Fibroblast of skin of left biceps (primary cell): Measurements from ENCODE around the gene NDST1.

ENCODE experiments used
- DNase-seq, 2 experiments: peaks; one replicate each; pipeline ENCODE4 v3.0.0-alpha.2; 2013; ENCODE audit warnings: low read depth in 2 of 2

NDST1 gene

DNA sequence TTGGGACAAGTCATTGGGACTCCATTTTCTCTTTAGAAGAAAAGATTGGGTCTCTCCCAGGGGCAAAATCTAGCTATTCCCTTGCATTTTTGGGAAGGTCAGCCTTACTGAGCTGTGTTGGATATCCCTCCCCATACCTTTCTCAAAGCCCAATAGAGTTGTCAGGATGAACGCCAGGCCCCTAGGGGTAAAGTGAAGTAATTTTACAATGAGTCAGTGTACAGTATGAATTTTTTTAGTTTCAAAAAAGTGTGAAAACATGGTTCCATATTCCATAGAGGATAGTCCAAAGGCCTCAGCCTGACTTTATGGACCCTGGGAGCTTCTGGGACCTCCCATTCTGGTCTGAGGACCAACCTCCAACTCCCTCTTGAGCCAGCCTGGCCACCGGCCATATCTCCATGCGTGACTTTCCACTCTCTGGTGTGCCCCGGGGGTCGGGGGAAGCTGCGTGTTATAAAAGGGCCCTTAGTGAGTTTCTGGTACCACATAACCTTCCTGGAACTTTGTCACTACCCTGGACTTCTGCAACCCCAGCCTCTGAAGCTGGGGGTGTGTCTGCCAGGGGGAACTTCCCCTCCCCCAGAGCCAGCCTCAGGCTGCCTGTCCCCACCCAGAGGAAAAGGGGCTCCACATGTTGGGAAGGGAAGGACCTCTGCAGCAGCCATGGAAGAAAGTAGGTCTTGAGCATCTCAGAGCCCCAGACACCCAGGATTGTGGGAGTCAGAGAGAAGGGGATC, 80.1 kb downstream of the NDST1 start:
- peak in 1 of 2 experiments; percentile 24 for DNase-seq

GRCh38 chr5:150588596-150588890, 80.6 kb downstream of the NDST1 start:
- DNase-seq: no peak

GRCh38 chr5:150589862-150590601, 82.1 kb downstream of the NDST1 start:
- peak; percentile 31 to 36 for DNase-seq

- no peak for DNase-seq
Observed at GRCh38 chr5:150590979-150591695, 83.2 kb downstream of the NDST1 start.

GRCh38 chr5:150593593-150593992, 85.7 kb downstream of the NDST1 start:
- no peak for DNase-seq

- no peak for DNase-seq
Observed at GRCh38 chr5:150593996-150594395, 86.1 kb downstream of the NDST1 start.

DNA sequence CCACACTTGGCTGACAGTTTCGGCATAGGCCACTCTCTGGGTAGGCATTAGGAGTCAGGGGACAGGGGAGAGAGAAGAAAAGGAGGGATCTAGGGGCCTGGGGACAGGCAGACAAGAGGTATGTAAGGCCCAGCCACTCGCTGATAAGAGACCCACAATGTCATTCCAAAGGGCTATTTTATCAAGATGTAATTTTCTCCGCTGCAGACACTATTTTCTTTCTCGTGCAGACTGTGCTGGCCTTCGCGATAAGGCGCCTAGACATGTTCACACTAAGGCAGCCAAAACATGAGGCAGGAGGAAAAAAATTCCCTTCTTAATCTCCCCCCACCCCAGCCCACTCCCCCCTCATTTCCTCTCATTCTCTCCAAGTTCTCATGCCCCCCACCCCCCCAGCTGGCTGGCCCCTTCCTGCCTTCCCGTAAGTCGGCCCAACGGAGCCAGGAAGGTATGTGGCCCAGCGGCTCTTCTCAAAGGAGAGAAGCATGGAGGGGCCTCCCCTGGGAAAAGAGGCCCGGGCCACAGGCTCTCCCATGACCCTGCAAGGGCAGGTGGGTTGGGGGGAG, 87.6 kb downstream of the NDST1 start:
- peak; percentile 45 for DNase-seq

DNA sequence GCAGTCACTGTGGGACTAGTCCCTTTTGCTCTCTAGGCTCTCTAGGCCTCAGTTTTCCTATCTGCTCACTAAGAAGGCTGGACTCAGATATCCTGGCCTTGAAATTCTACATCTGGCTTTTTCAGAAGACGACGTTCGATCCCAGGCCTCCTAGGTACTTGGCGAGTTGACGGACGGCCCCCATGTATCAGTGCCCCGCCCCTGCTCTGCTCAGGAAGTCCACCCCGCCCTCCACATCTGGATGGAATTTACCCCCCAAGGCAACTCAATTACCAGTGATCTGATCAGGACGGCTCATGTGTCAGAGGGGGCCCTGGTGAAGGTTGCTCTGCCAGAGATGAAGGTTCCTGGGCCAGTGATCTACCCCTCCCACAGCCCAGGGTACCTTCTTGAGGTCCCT, 88.4 kb downstream of the NDST1 start:
- peak; percentile 39 to 42 for DNase-seq

DNA sequence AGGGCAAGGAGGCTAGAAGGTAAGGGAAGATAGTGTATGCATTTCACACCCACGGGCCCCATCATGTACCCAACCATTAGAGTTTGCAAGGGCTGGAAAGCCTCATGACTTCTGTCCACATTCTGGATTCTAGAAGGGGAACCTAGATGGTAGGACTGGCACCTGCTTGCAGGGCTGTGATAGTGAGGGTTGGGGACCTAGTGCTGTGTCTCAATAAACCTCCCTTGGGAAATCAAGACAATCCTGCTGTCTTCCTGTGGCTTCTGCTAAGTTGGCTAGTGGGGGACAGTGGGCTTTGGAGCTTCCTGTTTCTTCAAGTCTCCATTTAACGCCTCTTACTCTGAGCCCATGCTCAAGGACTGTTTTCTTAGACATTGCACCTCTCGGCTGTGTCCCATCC, 88.9 kb downstream of the NDST1 start:
- DNase-seq: no peak

GRCh38 chr5:150598006-150598405, 90.1 kb downstream of the NDST1 start:
- DNase-seq: no peak

GRCh38 chr5:150598821-150599273, 90.9 kb downstream of the NDST1 start:
- DNase-seq: no peak

GRCh38 chr5:150599281-150599680, 91.3 kb downstream of the NDST1 start:
- no peak for DNase-seq

DNA sequence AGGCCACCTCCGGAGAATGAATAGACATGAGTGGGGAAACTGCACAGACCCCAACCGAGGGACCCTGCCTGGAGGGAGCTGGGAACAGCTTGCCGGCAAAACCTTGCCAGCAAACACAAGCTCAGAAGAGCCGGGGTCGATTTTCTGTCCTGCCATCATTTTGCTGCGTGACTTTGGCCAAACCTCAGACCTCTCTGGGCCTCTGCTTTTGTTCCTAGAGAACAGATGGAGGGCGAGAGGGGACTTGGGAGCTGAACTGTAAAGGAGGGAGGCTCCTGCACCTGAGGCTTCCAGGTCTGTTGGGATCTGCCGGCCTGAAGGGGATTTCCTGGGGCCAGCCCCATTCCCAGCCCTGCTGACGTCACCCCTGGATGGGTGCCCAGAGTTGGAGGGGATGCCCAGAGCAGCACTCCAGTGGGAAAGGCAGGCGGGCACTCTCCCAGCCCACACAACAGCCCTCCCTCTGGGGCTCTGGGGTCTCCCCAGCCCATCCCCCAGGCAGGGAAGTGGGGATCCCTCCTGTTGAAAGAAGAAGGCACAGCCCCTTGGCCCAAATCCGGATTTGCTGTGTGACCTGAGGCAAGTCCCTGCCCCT, 92.1 kb downstream of the NDST1 start:
- DNase-seq: no peak

- DNase-seq: no peak
Observed at GRCh38 chr5:150600616-150601490, 92.9 kb downstream of the NDST1 start.

DNA sequence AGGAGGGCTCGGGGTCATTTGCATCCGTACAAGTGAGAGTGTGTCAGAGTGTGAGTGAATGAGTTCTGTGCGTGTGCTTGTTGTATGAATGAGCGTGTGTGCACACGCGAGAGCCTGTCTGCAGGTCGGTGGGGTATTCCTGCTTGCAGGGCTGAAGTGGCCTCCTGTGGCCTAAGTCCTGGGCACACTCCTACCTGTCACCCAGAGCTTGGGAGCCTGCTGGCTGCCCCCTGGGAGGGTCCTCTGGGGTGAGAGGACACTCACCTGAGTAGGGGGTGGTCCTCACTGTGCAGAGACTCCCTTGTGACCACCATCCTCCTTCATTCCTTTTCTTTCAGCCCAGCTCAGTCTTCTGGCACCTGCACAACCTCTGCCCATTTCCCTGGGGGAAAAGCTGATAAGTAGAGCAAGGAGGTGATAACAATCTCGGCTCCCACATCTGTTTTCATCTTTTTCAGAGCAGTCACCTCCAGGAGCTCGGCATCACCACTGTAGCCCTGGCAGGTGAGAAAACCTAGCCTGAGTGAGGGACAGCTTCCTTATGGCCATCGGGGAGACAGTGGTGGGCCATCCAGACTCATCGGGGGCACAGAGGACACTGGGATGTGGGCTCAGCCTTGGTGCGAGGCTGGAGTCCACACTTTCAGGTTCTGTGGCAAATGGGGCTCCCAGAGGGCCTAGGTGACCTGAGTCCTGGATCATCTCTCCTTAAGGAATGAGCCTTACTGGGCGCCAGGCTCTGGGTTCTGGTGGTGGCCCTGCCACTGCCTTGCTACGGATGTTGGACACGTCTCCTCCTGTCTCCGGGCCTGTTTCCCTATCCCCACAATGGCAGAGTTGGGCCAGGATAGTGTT, 93.8 kb downstream of the NDST1 start:
- no peak for DNase-seq

- DNase-seq: no peak
Observed at GRCh38 chr5:150603052-150603451, 95.1 kb downstream of the NDST1 start.

GRCh38 chr5:150603491-150603890, 95.6 kb downstream of the NDST1 start:
- no peak for DNase-seq

DNA sequence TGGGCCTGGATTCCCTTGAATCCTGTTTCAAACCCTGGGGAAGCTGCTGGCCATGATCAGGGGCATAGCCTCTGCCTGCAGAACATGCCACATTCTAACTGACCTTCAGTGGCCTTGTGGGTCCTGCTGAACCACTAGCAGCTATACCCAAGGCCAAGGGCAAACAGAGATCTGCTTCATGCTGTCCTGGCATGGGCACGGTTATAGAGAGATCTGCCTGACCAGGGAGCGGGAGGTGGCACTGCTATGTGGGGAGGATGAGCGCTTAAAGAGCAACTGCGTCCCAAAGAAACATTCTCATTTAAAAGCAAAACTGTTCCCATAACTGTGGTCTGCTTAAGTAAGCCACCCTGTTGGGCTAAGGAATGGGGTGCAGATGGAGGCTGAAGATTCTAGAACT, 96.1 kb downstream of the NDST1 start:
- no peak for DNase-seq

DNA sequence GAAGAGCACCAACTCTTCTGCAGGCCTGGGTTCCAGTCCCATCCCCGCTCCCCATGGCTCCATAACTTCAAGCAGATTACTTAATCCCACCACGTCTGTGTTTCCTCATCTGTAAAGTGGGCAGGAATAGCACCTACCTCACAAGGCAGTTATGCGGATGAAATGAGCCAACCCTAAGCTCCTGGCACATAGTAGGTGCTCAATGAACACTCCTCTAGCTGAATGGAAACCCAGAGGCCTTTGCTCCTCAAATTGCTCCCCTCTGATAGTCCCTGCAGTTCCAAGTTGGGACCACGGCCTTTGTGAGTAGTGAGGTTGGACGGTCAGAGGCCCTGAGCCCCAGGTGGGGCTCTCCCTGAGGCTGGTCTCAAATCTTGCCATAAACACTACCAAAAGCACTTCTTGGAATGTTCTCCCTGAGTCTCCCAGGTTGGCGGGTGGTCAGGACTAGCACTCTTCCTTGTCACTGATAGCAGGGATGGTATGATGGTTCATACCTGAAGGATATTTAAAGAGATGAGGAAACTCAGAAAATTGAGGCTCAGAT, 97.0 kb downstream of the NDST1 start:
- no peak for DNase-seq

DNA sequence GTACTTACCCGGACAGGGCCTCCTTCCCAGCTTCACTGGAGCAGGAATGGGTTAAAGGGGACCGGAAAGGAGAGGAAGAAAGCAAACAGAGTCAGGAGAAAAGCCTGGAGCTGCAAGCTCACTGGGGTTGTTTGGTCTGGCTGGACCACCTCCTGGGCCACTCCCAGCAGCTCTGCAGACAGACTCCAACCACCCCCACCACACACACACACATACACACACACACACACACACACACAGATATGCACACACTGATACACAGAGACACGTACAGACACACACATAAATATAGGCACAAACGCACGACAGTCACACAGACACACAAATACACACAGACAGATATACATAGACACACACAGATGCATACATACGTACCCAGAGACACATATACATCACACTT, 97.6 kb downstream of the NDST1 start:
- no peak for DNase-seq
